Stimulated activated CD8-positive, alpha-beta memory T cell treated with anti-CD3 and anti-CD28 coated beads, Interleukin-15, amount 100 ng/mL, for 24 hours (primary cell): ENCODE measurements around the gene MORN4.
"Not testable (repeated sequence)": the region's sequence is repeated elsewhere in the genome, so short reads cannot be mapped to it uniquely, and the experiment has no call there.

Experiments used
- DNase-seq: peaks from one replicate; pipeline ENCODE4 v3.0.0-alpha.2; 2020; ENCODE audit warnings: low read depth

Gene MORN4

GRCh38 chr10:97596101-97597082 is 36.9 kb downstream of the MORN4 start:
- DNase-seq, result no peak

DNA sequence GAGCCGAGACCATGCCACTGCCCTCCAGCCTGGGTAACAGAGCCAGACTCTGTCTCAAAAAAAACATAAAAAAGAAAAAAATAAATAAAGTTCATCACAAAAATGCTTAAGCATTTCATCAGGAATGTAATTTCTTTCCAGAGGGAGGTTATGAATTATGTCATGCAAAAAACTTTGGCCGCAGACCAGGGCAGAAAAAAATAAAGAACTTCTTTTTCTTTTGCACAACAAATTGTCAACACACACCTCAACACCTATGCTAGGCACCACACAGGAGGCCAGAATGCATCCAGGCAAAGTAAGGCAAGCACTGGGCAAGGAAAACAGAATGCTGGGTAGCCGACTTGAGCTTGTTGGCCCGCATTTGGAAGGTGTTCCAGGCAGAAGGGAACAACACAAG is 39.9 kb downstream of the MORN4 start:
- no peak for DNase-seq

- no peak for DNase-seq
Observed at GRCh38 chr10:97590748-97591495, 42.4 kb downstream of the MORN4 start.

DNA sequence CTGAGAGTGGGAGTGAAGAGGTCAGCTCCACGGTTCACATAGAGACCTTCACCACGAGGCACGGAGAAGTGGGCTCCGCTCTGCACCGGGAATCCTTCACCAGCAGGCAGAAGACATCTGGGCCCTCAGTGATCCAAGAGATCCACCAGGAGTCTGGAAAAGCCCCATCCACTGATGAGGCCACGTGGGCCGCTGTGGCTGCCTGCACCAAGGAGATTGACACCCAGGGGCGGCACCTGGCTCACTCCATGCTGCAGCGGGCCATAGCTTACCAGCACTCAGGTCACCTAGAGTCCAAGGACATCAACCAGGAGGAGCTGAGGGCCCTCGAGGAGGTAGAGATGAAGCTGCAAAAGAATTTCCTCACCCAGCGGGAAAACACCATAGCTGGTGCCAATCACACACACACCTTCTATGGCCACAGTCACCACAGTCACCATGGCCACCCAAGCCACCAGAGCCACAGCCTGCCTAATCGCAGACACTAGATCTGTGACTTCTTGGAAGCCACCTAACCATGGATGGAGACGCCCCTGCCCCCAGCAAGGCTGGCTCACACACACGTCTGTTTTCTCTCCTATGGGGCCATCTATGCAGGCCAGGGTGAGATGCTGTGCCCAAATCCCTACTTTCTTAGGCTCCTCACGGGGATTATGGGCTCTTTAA is 43.1 kb downstream of the MORN4 start:
- no peak for DNase-seq

DNA sequence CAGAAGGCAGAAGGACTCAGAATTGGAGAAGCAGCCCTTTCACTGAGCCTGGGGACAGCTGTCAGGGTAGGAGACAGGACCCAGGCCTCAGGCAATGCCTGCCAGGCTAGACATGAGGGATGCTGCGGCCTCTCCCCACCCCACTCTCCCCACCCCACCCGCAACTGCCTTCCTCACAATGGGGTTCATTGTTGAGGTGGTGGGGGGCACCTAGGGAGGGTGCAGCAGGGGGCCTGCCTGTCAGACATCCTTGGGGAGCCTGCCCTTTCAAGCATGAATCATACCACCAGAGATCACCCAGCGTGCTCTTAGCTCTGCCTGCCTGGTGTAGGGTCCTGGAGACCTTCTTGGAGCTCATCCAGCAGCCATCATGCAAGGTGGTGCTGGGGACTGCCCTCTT is 43.8 kb downstream of the MORN4 start, which contains the start of gene C10orf62:
Gene C10orf62 (plus strand): TSS at position 243 of the 400 bp plus-strand sequence. CDS start 177 bp downstream, outside the sequence.
- DNase-seq, result no peak

GRCh38 chr10:97587183-97587582 is 46.1 kb downstream of the MORN4 start:
- no peak for DNase-seq

GRCh38 chr10:97585439-97585811 is 47.9 kb downstream of the MORN4 start:
- DNase-seq, result no peak

- DNase-seq, result no peak
Observed at GRCh38 chr10:97584798-97585438, 48.4 kb downstream of the MORN4 start.

DNA sequence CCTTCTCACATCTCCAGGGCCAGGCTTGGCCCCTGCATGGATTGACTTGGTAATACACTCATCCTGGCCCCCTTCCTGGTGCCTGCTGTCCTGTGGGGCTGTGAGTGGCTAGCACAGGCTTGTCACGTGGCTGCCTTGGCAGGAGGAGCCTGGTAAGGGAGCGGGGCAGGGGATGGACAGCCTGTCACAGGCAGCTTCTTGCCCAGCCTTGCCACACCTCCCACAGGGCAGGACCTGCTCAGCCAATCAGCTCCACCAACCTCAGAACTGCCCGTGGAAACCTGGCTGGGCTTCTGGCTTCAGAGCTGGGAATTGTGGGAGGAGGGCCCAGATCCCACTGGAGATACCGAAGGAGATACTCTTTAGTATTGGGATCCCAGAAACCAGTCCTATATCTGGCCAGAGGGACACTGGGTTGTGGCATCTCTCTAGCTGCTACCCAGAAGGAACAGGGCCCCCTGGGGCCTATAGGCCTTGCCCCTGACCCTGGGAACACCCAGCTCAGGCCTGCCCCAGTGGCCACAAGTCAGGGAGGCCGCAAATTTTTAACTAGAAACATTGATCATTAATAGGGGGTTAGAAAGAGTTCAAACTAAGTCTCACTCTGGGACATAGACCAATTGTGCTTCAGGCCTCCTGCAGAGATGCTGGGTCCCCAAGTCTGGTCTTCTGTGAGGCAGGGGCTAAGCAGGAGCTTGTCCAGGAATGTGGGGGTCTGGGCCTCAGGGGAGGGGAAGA is 49.1 kb downstream of the MORN4 start, which contains the start of gene HOGA1:
Gene HOGA1 (plus strand): TSS at position 330 of the 738 bp plus-strand sequence. CDS start 315 bp downstream, at position 645.
- no peak for DNase-seq

- DNase-seq, result no peak
Observed at GRCh38 chr10:97583476-97583875, 49.8 kb downstream of the MORN4 start.

DNA sequence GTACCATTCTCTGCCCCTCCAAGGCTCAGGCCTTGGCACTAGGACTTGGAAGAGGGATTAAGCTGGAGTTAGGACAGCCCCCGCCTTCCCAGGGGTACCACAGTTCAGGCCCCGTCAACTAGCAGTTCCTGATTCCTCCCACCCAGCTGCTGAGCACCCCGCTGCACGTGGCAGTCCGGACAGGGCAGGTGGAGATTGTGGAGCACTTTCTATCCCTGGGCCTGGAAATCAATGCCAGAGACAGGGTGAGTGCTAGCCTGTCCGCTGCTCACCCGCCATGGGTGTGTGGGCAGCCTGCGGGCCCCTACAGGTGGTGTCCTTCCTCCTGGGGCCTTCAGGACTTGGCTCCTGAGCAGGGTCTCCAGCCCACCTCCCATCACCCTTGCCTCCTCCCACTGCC is 51.1 kb downstream of the MORN4 start:
- DNase-seq, result no peak

DNA sequence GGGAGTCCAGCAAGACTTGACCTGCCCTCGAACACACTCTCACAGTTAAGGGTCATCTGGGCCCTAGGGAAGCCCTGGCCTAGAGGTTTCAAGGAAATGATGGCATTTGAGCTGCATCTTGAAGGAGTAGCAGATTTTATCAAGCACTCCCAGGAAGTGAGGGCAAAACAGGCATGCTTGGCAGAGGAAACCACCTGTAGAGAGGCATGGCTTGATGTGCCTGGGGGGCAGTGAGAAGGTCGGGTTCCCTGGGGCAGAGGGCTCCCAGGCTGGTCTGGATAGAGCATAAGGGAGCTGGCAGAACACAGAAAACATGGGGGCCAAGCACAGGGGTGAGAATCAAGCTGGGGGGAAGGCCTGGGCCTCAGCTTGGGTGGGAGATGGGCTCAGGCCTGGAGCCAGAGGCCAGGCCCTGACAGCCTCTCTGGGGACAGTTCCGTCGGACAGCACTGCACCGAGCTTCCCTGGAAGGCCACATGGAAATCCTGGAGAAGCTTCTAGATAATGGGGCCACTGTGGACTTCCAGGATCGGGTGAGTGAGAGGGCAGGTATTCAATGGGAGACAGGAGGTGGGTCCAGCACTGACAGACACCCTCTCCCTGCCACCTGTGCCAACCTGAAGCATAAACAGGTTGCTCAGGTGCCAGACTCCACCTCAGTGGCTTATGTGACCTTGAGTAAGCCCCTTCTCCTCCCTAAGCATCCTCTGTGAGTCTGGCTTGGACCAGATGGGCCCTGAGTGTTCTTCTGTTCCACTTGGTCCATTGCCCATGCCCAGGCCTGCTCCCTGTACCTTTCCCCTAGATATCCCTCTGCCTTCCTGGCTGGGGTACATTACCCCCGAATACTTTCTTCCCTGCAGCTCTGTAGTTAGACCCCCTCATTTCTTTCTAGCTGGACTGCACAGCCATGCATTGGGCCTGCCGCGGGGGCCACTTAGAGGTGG is 52.6 kb downstream of the MORN4 start:
- no peak for DNase-seq

- DNase-seq, result no peak
Observed at GRCh38 chr10:97578171-97578844, 55.0 kb downstream of the MORN4 start.

DNA sequence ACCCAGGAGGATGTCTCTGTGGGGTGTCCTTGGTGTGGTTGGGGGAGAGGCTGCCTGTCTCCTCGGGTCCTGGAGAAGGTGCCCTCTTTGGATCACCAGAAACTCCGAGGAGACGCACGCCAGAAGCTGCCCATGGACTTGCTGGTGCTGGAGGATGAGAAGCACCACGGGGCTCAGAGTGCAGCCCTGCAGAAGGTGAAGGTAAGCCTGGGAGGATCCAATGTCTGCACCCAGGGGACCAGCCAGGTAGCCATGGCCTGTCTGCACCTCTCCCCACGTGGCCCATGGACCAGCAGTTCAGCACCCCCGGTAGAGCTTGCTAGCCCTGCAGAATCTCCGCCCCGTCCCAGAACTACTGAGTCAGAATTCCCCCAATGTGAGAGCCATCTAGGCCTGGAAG is 55.6 kb downstream of the MORN4 start:
- DNase-seq, result no peak

DNA sequence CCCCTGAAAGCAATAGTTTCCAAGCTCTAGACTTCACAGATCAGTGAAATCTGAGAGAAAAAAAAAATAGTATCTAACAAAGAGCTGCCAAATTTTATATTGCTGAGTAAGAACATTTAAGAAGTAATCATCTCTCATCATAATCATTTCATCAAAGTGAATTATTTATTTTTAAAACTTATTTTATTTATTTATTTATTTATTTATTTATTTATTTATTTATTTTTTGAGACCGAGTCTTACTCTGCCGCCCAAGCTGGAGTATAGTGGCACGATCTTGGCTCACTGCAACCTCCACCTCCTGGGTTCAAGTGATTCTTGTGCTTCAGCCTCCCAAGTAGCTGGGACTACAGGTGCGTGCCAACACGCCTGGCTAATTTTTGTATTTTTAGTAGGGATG is 56.8 kb downstream of the MORN4 start:
- not testable (repeated sequence) for DNase-seq

DNA sequence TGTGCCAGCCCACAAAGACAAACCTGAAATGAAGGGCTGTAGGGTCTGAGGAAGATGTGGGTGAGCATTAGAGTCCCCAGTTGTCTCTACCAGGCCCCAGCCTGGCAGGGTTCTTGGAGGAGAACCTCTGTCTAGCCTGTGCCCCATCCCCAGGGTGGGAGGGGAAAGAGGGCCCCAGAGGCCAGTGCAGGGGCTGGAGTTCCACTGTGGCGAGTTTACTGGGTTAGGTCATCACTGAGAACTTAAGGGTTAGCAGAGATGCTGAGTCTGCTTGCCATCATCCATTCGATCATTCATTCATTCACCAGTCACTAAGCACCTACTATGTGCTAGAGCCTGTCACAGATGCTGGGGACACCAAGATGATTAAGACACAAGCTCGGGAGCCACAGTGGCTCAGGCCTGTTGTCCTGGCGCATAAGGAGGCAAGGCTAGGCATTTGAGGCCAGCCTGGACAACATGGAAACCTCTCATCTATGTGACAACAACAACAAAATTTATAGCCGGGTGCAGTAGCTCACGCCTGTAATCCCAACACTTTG is 58.1 kb downstream of the MORN4 start:
- DNase-seq, result no peak

DNA sequence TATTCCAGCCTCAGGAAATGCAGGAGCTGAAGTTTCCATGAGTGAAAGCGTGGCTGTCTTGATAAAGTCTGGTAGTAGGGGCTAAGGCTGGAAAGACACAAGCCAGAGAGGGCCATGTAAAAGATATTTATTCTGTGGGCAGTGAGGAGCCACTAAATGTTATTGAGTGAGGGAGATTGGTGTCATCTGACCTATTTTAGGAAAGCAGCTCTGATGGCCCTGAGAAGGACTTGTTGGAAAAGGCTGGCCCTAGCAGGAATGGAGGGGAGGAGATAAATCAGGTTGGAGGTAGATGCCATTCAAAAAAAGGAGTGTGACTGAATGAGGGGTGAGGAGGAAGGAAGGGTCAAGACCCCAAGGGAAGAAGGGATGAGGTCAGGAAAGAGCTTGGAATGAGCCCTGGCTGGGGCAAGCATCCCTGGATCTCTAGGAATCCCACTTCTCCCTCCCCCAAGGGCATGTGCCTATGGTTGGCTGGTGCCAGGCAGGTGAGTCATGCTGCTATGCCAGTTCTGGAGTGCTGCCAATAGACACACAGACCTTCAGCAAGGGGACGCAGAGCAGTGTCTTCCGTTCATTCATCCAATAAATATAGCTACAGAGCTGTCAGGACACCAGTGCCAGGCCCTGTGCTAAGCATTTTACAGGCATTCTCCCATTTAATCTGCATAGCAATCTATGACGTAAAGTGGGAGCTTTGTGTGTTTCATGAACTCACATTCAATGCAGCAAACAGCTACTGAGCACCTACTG is 58.8 kb downstream of the MORN4 start:
- DNase-seq, result no peak

- DNase-seq, result no peak
Observed at GRCh38 chr10:97573672-97574071, 59.6 kb downstream of the MORN4 start.
